H9 (cell line): ENCODE results near the gene INHBB. TPM values are rescaled to one million over a fixed set of nuclear protein-coding genes. Genes with fewer than 3 reads are reported as not detected.

Experiments used
- DNase-seq: peaks from one replicate; pipeline ENCODE4 v3.0.0-alpha.2; 2017
- H2AFZ ChIP-seq: one replicate; pipeline ENCODE4 v1.6.1; 2013; ENCODE audit warnings: mild to moderate bottlenecking, low read length, control low read depth, moderate library complexity
- H2AK5ac ChIP-seq: 2 replicates; pipeline ENCODE4 v1.6.1; 2013; ENCODE audit warnings: low read length, control low read depth, mixed read lengths; ENCODE audit not compliant: insufficient read length
- H2BK120ac ChIP-seq: one replicate; pipeline ENCODE4 v1.6.1; 2013; ENCODE audit warnings: low read depth, mild to moderate bottlenecking, low read length, control low read depth, inconsistent platforms; ENCODE audit not compliant: poor library complexity, severe bottlenecking
- H2BK12ac ChIP-seq: 2 replicates; pipeline ENCODE4 v1.6.1; 2013; ENCODE audit warnings: low read length, control low read depth, mixed read lengths, low read depth; ENCODE audit not compliant: insufficient read length
- H2BK15ac ChIP-seq: 2 replicates; pipeline ENCODE4 v1.6.1; 2013; ENCODE audit warnings: low read depth, low read length, control low read depth
- H2BK20ac ChIP-seq: one replicate; pipeline ENCODE4 v1.6.1; 2013; ENCODE audit warnings: low read depth, mild to moderate bottlenecking, low read length, control low read depth, inconsistent platforms; ENCODE audit not compliant: poor library complexity, severe bottlenecking
- H2BK5ac ChIP-seq: 2 replicates; pipeline ENCODE4 v1.6.1; 2013; ENCODE audit warnings: low read length, control low read depth, mixed read lengths; ENCODE audit not compliant: insufficient read length
- H3K14ac ChIP-seq: 2 replicates; pipeline ENCODE4 v1.6.1; 2013; ENCODE audit warnings: low read length, control low read depth; ENCODE audit not compliant: insufficient read depth
- H3K18ac ChIP-seq: 2 replicates; pipeline ENCODE4 v1.6.1; 2013; ENCODE audit warnings: low read depth, mild to moderate bottlenecking, mixed read lengths, low read length, control low read depth; ENCODE audit not compliant: insufficient read length
- H3K23ac ChIP-seq: 2 replicates; pipeline ENCODE4 v1.6.1; 2013; ENCODE audit warnings: low read length, control low read depth, mixed read lengths, low read depth; ENCODE audit not compliant: insufficient read length
- H3K23me2 ChIP-seq: 2 replicates; pipeline ENCODE4 v1.6.1; 2013; ENCODE audit warnings: low read depth, mild to moderate bottlenecking, mixed read lengths, low read length, control low read depth; ENCODE audit not compliant: insufficient read length, poor library complexity, severe bottlenecking
- H3K27ac ChIP-seq: 2 replicates; pipeline ENCODE4 v1.5.1; 2013; ENCODE audit warnings: low read length, control low read depth, mixed read lengths, low read depth; ENCODE audit not compliant: insufficient read length
- H3K27me3 ChIP-seq: 2 replicates; pipeline ENCODE4 v1.6.1; 2013; ENCODE audit warnings: low read length, control low read depth, inconsistent platforms; ENCODE audit not compliant: insufficient read depth
- H3K4ac ChIP-seq: 2 replicates; pipeline ENCODE4 v1.6.1; 2013; ENCODE audit warnings: low read depth, mild to moderate bottlenecking, control low read depth, inconsistent platforms, low read length, moderate library complexity
- H3K4me1 ChIP-seq: 2 replicates; pipeline ENCODE4 v1.6.1; 2013; ENCODE audit warnings: low read length, control low read depth, inconsistent platforms; ENCODE audit not compliant: insufficient read depth
- H3K4me2 ChIP-seq: 2 replicates; pipeline ENCODE4 v1.6.1; 2013; ENCODE audit warnings: low read length, control low read depth, mixed read lengths; ENCODE audit not compliant: insufficient read length, insufficient read depth
- H3K56ac ChIP-seq: 2 replicates; pipeline ENCODE4 v1.6.1; 2013; ENCODE audit warnings: low read depth, mild to moderate bottlenecking, mixed read lengths, low read length, control low read depth; ENCODE audit not compliant: insufficient read length
- H3K79me1 ChIP-seq: 2 replicates; pipeline ENCODE4 v1.6.1; 2013; ENCODE audit warnings: low read depth, mild to moderate bottlenecking, moderate library complexity, low read length, control low read depth, inconsistent platforms; ENCODE audit not compliant: insufficient read depth, poor library complexity, severe bottlenecking
- H3K79me2 ChIP-seq: 2 replicates; pipeline ENCODE4 v1.6.1; 2013; ENCODE audit warnings: low read length, control low read depth, inconsistent platforms; ENCODE audit not compliant: insufficient read depth
- H3K9ac ChIP-seq: 2 replicates; pipeline ENCODE4 v1.6.1; 2013; ENCODE audit warnings: low read length, control low read depth, mixed read lengths; ENCODE audit not compliant: insufficient read length; ENCODE audit errors: extremely low read depth
- H3K9me3 ChIP-seq: one replicate; pipeline ENCODE4 v1.6.1; 2013; ENCODE audit warnings: low read depth, low read length, inconsistent platforms; ENCODE audit not compliant: control insufficient read depth
- H3T11ph ChIP-seq: one replicate; pipeline ENCODE4 v1.6.1; 2013; ENCODE audit warnings: mild to moderate bottlenecking, low read length, control low read depth, inconsistent platforms
- H4K20me1 ChIP-seq: one replicate; pipeline ENCODE4 v1.6.1; 2013; ENCODE audit not compliant: control insufficient read depth, insufficient read length, insufficient read depth
- H4K5ac ChIP-seq: 2 replicates; pipeline ENCODE4 v1.6.1; 2013; ENCODE audit warnings: low read depth, mild to moderate bottlenecking, mixed read lengths, low read length, control low read depth; ENCODE audit not compliant: insufficient read length
- H4K8ac ChIP-seq: replicated peaks from 2 replicates; pipeline ENCODE4 v1.6.1; 2013; ENCODE audit warnings: low read length, control low read depth, mixed read lengths, low read depth; ENCODE audit not compliant: insufficient read length
- H4K91ac ChIP-seq: 2 replicates; pipeline ENCODE4 v1.6.1; 2013; ENCODE audit warnings: low read depth, mild to moderate bottlenecking, moderate library complexity, mixed read lengths, low read length, control low read depth; ENCODE audit not compliant: insufficient read length
- H3K27ac Mint-ChIP-seq, 3 experiments: 2 replicates in 2 of 3; 3 replicates in 1 of 3; pipeline ENCODE4 v1.8.0; 2020 to 2021; ENCODE audit warnings: mixed read lengths in 3 of 3, mild to moderate bottlenecking in 1 of 3, moderate library complexity in 1 of 3
- H3K27me3 Mint-ChIP-seq: 2 replicates; pipeline ENCODE4 v1.8.0; 2021; ENCODE audit warnings: low read depth, mild to moderate bottlenecking, moderate library complexity, mixed read lengths
- H3K36me3 Mint-ChIP-seq, 3 experiments: 2 replicates in 2 of 3; 3 replicates in 1 of 3; pipeline ENCODE4 v1.8.0; 2020 to 2021; ENCODE audit warnings: low read depth in 3 of 3, mixed read lengths in 3 of 3; ENCODE audit not compliant: insufficient read depth in 1 of 3
- H3K4me1 Mint-ChIP-seq, 2 experiments: 2 replicates each; pipeline ENCODE4 v1.8.0; 2020; ENCODE audit warnings: mixed read lengths in 2 of 2
- H3K4me3 Mint-ChIP-seq, 2 experiments: 2 replicates in 1 of 2; 3 replicates in 1 of 2; pipeline ENCODE4 v1.8.0; 2020 to 2021; ENCODE audit warnings: mild to moderate bottlenecking in 2 of 2, mixed read lengths in 2 of 2, moderate library complexity in 1 of 2
- H3K9me3 Mint-ChIP-seq, 2 experiments: 2 replicates in 1 of 2; 3 replicates in 1 of 2; pipeline ENCODE4 v1.8.0; 2020; ENCODE audit warnings: mild to moderate bottlenecking in 2 of 2, mixed read lengths in 2 of 2, moderate library complexity in 1 of 2
- CTCF ChIP-seq: fragments of 200-600 bp; sonication (generic); conservative IDR thresholded peaks from 3 replicates; pipeline ENCODE4 v1.8.0; 2021; ENCODE audit warnings: antibody characterized with exemption, mild to moderate bottlenecking
- WGBS: extraction: QIAGEN DNeasy Blood & Tissue Kit; methylation state at CpG from one replicate; pipeline ENCODE4 v1.1.7; 2013; ENCODE audit warnings: missing lambda C conversion rate, low lambda C conversion rate, mixed read lengths; ENCODE audit not compliant: insufficient read length; ENCODE audit errors: extremely low coverage; 5-methylcytosine and 5-hydroxymethylcytosine counted together
- total RNA-seq: library from RNA; stranded (reverse); gene quantifications from 2 replicates; pipeline ENCODE4 v1.2.1, GENCODE V29; 2021

INHBB gene
- total RNA-seq, 1 experiment from 2014 or later = 0.13 TPM

GRCh38 chr2:120353931-120354330, 8.0 kb downstream of the INHBB start:
- Histone ChIP-seq H3K23ac (no peak overlapping the region), H4K5ac (no peak overlapping the region), H2BK20ac (no peak overlapping the region), H3K79me2 (no peaks in the 10 kb centered on the region), H3K14ac (no peak overlapping the region; the same call in 1 of the 2 replicates), H4K20me1 (peaks cover 2% of the 10 kb centered on the region), H3K18ac (no peak overlapping the region), H2BK15ac (no peak overlapping the region), H4K91ac (no peak overlapping the region), H3K9ac (no peak overlapping the region), H3K4me2 (no peak overlapping the region), H4K8ac (no peak overlapping the region), H2AK5ac (no peak overlapping the region), H3K79me1 (no peaks in the 10 kb centered on the region), H3K27ac (no peak overlapping the region), H2AFZ (no peak overlapping the region), H3K27me3 (peaks cover 3% of the 10 kb centered on the region; the same call in 1 of the 2 replicates), H3K9me3 (no peaks in the 10 kb centered on the region), H2BK5ac (no peak overlapping the region), H2BK12ac (no peak overlapping the region), H3K23me2 (no peaks in the 10 kb centered on the region), H3K4ac (no peak overlapping the region), H3T11ph (no peak overlapping the region), H2BK120ac (no peak overlapping the region), H3K56ac (no peak overlapping the region), H3K4me1 (no peaks in the 10 kb centered on the region; the same call in 1 of the 2 replicates)
- Mint-ChIP-seq H3K27me3 (peaks cover 97% of the 10 kb centered on the region), H3K4me3 (no peak overlapping the region), H3K36me3 (peaks cover 0 to 3% (median 0%) of the 10 kb centered on the region in 3 experiments; a peak in 1 of 7 replicates), H3K9me3 (peaks cover 0 to 2% of the 10 kb centered on the region in 2 experiments; a peak in 2 of 5 replicates), H3K27ac (no peak overlapping the region; a peak in 1 of 7 replicates), H3K4me1 (peaks cover 7 to 40% of the 10 kb centered on the region in 2 experiments)
- TF ChIP-seq CTCF = no peak
- DNase-seq = no peak
- WGBS = no CpG with 5 or more reads among the region's 10 CpGs
